ENCODE measurements around the gene FMN1. TPM values are rescaled to one million over a fixed set of nuclear protein-coding genes. Genes with fewer than 3 reads are reported as not detected.

Gene FMN1
- total RNA-seq, 2 donors from 2014 or later: 0.60 to 1.1 TPM

GRCh38 chr15:32790352-32790999 lies 404.0 kb downstream of the FMN1 start:
- Mint-ChIP-seq H3K27me3 (ENCODE audit: insufficient read depth) (no peaks in the 10 kb centered on the region), H3K36me3 (ENCODE audit: low read depth) (no peaks in the 10 kb centered on the region), H3K27ac (no peak overlapping the region), H3K4me1 (no peaks in the 10 kb centered on the region), H3K4me3 (no peak overlapping the region), H3K9me3 (no peaks in the 10 kb centered on the region)
- DNase-seq: no peak
- H3K4me3 ChIP-seq (ENCODE audit: low read length): no peak overlapping the region
- 87 to 100% methylated on average over 1 to 2 of the region's 2 CpGs for WGBS, 2 experiments (ENCODE audit: insufficient coverage in 1 of 2, insufficient read length in 1 of 2)
- no peaks in the 10 kb centered on the region for H3K27me3 ChIP-seq (ENCODE audit: control insufficient read depth, insufficient read depth, low read length, poor library complexity, severe bottlenecking)
- H3K36me3 ChIP-seq (ENCODE audit: control insufficient read depth, insufficient read depth, low read length): no peaks in the 10 kb centered on the region
- H3K9me3 ChIP-seq (ENCODE audit: control insufficient read depth, low read length): no peaks in the 10 kb centered on the region
- H3K4me1 ChIP-seq (ENCODE audit: control insufficient read depth, insufficient read depth, low read length): no peaks in the 10 kb centered on the region
- H3K27ac ChIP-seq (ENCODE audit: low read depth, low read length): no peak overlapping the region
- H3K9ac ChIP-seq (ENCODE audit: extremely low read depth, low read length, poor library complexity, severe bottlenecking): no peak overlapping the region
- TF ChIP-seq CTCF (conservative IDR thresholded peaks at IDR 0.05): no peak

GRCh38 chr15:32787949-32788348 lies 406.6 kb downstream of the FMN1 start:
- no peak for TF ChIP-seq CTCF (conservative IDR thresholded peaks at IDR 0.05)
- H3K4me1 ChIP-seq (ENCODE audit: control insufficient read depth, insufficient read depth, low read length): no peaks in the 10 kb centered on the region
- H3K27ac ChIP-seq (ENCODE audit: low read depth, low read length): no peak overlapping the region
- 99 to 100% methylated on average over 4 to 5 of the region's 5 CpGs for WGBS, 2 experiments (ENCODE audit: insufficient coverage in 1 of 2, insufficient read length in 1 of 2)
- no peaks in the 10 kb centered on the region for H3K9me3 ChIP-seq (ENCODE audit: control insufficient read depth, low read length)
- no peaks in the 10 kb centered on the region for H3K36me3 ChIP-seq (ENCODE audit: control insufficient read depth, insufficient read depth, low read length)
- no peak overlapping the region for H3K4me3 ChIP-seq (ENCODE audit: low read length)
- no peaks in the 10 kb centered on the region for H3K27me3 ChIP-seq (ENCODE audit: control insufficient read depth, insufficient read depth, low read length, poor library complexity, severe bottlenecking)
- no peaks in the 10 kb centered on the region for H3K27me3 Mint-ChIP-seq (ENCODE audit: insufficient read depth)
- H3K4me1 Mint-ChIP-seq: no peaks in the 10 kb centered on the region
- no peak for DNase-seq
- no peaks in the 10 kb centered on the region for H3K36me3 Mint-ChIP-seq (ENCODE audit: low read depth)
- no peak overlapping the region for H3K4me3 Mint-ChIP-seq
- H3K9me3 Mint-ChIP-seq: no peaks in the 10 kb centered on the region
- H3K27ac Mint-ChIP-seq: no peak overlapping the region
- no peak overlapping the region for H3K9ac ChIP-seq (ENCODE audit: extremely low read depth, low read length, poor library complexity, severe bottlenecking)

GRCh38 chr15:32786906-32787305 lies 407.6 kb downstream of the FMN1 start:
- Histone ChIP-seq H3K36me3 (ENCODE audit: control insufficient read depth, insufficient read depth, low read length) (no peaks in the 10 kb centered on the region), H3K4me3 (ENCODE audit: low read length) (no peak overlapping the region), H3K9me3 (ENCODE audit: control insufficient read depth, low read length) (no peaks in the 10 kb centered on the region), H3K9ac (ENCODE audit: extremely low read depth, low read length, poor library complexity, severe bottlenecking) (no peak overlapping the region), H3K27ac (ENCODE audit: low read depth, low read length) (no peak overlapping the region), H3K27me3 (ENCODE audit: control insufficient read depth, insufficient read depth, low read length, poor library complexity, severe bottlenecking) (no peaks in the 10 kb centered on the region), H3K4me1 (ENCODE audit: control insufficient read depth, insufficient read depth, low read length) (no peaks in the 10 kb centered on the region)
- Mint-ChIP-seq H3K4me1 (no peaks in the 10 kb centered on the region), H3K9me3 (no peaks in the 10 kb centered on the region), H3K4me3 (no peak overlapping the region), H3K36me3 (ENCODE audit: low read depth) (no peaks in the 10 kb centered on the region), H3K27ac (no peak overlapping the region), H3K27me3 (ENCODE audit: insufficient read depth) (no peaks in the 10 kb centered on the region)
- DNase-seq: no peak
- TF ChIP-seq CTCF (conservative IDR thresholded peaks at IDR 0.05): no peak
- WGBS, 2 experiments (ENCODE audit: insufficient coverage in 1 of 2, insufficient read length in 1 of 2): 91 to 93% methylated on average over 4 to 7 of the region's 7 CpGs

Measured in endodermal cell (in vitro differentiated cells).